RWPE1 (cell line): ENCODE data around the gene SLC22A13.
"Not testable (repeated sequence)": the region's sequence is repeated elsewhere in the genome, so short reads cannot be mapped to it uniquely, and the experiment has no call there.

Source experiments
- CTCF ChIA-PET: fragments of 350-600 bp; sonication (Branson Sonifier 250); formaldehyde crosslinking; extraction: SDS; loops from one replicate; lab custom pipeline; 2021; lab: Yijun Ruan, JAX
- POLR2A ChIA-PET: fragments of 400-600 bp; formaldehyde crosslinking; extraction: SDS; loops from one replicate; lab custom pipeline; 2020; ENCODE audit warnings: antibody characterized with exemption; ENCODE audit not compliant: low non-redundant PET; lab: Yijun Ruan, JAX
- DNase-seq: peaks from one replicate; pipeline ENCODE4 v3.0.0; 2012; ENCODE audit warnings: low spot score
- H3K27ac ChIP-seq: fragments of 450-650 bp; 2 replicates; pipeline ENCODE4 v1.5.1; 2017
- TF ChIP-seq, protein P1 (sequence below): fragments of 450-650 bp; conservative IDR thresholded peaks from 2 replicates; pipeline ENCODE4 v1.5.1; 2017; ENCODE audit warnings: low read depth, mild to moderate bottlenecking

SLC22A13 gene

DNA sequence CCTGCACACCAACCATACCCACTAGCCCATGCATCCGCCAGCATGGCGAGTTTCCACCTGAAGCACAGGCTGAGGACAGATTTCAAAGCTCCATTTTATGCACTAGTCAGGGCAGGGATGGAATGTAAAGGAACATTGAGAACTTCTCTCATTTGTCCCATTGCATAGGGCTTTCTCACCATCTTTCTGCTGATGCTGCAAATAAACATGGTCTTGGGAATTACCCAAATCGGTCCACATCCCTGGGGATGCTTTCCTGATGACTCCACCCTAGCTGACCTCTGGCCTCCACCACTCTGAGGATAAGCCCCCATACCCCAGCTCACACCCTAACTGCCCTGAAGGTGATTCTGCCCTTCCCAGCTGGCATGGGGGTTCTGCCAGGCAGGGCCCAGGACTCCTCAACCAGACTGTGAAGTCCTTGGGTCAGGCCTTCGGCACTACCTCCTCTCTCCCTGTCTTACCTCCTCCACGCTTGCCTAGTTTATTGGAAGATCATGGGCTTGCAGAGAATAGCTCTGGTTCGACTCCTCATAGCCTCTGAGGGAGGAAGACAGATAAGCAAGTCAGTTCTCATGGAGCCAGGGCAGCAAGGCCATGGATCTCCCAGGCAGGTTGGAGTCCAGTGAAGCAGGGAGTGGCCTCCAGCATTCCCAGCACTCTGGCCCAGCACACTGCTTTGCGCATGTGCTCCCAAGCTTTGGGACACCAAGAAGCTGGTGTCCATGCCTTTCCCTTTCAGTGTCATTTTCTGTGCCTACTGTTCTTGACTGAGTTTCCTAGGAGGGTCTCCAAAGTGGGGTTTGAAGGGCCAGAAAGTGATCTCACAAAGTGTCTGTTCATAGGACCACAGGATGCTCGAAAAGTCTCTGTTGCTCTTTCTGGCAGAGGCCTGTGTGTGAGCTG is 53.4 kb downstream of the SLC22A13 start:
- no peak for DNase-seq
- no peak overlapping the region for H3K27ac ChIP-seq
- CTCF ChIA-PET: interaction anchor here (0.7 kb wide), 1 partner anchor 977 kb away, joined by 3 read pairs; no protein-coding TSS in a partner anchor
- POLR2A ChIA-PET: no interaction called here
- TF ChIP-seq, protein P1, sequence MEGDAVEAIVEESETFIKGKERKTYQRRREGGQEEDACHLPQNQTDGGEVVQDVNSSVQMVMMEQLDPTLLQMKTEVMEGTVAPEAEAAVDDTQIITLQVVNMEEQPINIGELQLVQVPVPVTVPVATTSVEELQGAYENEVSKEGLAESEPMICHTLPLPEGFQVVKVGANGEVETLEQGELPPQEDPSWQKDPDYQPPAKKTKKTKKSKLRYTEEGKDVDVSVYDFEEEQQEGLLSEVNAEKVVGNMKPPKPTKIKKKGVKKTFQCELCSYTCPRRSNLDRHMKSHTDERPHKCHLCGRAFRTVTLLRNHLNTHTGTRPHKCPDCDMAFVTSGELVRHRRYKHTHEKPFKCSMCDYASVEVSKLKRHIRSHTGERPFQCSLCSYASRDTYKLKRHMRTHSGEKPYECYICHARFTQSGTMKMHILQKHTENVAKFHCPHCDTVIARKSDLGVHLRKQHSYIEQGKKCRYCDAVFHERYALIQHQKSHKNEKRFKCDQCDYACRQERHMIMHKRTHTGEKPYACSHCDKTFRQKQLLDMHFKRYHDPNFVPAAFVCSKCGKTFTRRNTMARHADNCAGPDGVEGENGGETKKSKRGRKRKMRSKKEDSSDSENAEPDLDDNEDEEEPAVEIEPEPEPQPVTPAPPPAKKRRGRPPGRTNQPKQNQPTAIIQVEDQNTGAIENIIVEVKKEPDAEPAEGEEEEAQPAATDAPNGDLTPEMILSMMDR: no peak

DNA sequence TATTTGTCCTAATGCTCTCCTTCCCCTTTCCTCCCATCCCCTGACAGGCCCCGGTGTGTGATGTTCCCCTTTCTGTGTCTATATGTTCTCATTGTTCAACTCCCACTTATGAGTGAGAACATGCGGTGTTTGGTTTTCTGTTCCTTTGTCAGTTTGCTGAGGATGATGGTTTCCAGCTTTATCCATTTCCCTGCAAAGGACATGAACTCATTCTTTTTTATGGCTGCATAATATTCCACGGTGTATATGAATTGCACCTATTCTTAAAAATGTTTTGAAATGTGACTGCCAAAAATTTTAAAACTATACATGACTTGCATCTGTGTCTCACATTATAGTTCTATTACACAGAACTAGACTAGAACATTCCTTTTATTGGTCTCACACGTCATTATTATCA is 55.0 kb downstream of the SLC22A13 start:
- POLR2A ChIA-PET, H3K27ac ChIP-seq, DNase-seq, CTCF ChIA-PET: not testable (repeated sequence)

DNA sequence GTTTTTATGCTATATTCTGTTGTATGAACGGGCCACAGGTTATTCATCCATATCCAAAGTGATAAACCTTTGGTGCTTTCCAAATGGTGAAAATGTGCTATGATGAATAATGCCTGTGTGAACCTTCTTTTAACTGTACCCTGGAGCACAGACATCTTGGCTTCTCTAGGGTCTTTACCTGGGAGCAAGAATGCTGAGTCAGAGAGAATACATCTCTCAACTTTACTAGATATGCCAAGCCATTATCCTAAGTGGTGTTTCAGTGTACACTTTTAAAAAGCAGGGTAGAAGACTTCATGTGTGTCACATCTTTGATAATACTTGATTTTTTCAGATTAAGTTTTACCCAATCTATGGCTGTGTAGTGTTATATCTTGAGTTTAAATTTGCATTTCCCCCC is 57.4 kb downstream of the SLC22A13 start:
- DNase-seq: no peak
- TF ChIP-seq, protein P1: no peak
- POLR2A ChIA-PET: no interaction called here
- CTCF ChIA-PET: no interaction called here
- H3K27ac ChIP-seq: no peak overlapping the region

DNA sequence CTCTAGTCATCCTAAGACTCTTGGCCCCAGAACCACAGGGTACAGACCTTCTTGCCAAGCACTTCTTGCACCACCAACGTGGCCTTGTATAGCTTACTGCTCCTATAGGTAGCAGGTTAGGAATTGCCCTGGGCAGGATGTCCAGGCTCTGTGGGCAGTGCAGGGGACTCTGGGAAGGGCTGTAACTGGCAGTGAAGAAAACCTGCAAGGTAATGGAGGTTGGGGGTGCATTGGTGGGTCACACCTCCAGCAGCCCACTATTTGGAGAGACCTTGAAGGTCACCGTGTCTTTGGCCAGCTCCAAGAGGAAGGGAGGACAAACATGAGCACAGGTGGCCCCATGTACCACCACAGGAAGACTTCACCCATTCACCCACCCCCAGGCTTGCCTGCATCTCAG is 59.6 kb downstream of the SLC22A13 start:
- TF ChIP-seq, protein P1: no peak
- no peak for DNase-seq
- H3K27ac ChIP-seq: no peak overlapping the region
- CTCF ChIA-PET: no interaction called here
- POLR2A ChIA-PET: no interaction called here

DNA sequence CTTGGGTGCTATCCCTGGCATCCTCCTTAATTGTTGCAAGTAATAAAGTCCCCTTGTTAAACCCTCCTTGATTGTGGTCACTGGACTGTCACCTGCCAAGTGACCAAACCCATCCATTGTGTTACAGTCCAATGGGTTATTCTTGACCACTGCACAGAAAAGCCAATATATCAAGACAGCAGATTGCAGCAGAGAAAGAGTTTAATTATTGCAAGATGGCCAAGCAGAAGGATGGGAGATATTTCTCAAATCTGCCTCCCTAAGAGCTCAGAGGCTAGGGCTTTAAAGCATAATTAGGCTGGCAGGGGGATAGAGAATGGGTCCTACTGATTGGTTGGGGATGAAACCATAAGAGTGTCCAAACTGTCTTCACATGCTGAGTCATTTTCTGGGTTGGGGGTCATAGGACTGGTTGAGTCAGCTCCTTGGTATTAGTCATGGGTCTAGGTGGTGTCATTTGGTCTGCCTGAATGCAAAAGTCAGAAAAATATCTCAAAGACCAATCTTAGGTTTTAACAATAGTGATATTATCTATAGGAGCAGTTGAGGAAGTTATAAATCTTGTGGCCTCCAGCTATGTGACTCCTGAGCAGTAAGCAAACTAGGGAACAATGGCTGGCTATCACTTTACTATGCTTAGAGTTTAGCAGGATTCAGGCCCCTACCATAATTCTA is 61.9 kb downstream of the SLC22A13 start:
- no peak overlapping the region for H3K27ac ChIP-seq
- POLR2A ChIA-PET: no interaction called here
- DNase-seq: peak; percentile 21
- TF ChIP-seq, protein P1: no peak
- CTCF ChIA-PET: no interaction called here
